Measurements from ENCODE around the gene PTX4.
A peak's percentile ranks its signal among the peaks of the same experiment; 100 is the strongest.
"Not testable (repeated sequence)": the region's sequence is repeated elsewhere in the genome, so short reads cannot be mapped to it uniquely, and the experiment has no call there.

The PTX4 gene

DNA sequence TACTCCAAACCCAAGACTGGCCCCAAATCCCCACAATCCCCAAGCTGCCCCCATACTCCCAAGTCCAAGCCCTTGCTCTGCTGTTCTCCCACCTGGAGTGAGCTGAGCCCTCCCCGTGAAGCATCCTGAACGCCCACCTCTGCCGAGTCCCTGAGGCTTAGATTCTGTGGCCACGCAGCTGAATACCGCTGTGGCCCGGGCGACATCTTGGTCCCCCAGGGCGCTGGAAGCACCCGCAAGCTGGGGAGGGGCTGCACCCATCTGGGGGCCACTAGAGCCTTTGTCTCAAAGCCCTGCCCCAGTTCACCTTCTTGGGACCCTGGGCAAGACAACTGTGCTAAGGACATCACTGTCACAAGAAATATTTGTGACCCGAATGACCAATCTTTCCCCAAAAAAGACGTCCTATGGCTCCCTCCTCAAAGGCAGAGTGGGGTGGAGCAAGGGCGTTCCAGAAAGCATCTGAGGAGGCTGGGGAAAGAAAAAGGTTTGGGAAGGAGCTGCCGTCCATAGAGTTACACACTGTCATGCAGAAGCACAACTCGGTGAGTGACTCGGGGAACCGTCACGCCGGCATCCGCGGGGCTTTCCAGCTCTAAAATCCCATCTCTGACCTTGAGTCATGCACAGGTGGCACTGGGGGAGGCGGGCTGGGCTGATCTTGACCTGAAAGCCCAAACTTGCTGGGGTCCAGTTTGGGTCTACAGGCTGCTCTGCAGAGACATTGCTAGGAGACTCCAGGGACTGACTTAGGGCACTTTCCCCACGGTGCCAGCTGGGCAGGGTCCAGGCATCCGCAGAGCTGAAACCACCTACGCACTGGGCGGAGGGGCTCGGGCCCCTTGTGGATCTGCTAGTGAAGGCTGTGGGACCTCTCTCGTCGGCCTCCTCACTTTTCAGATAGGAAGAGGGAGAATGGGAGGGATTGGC lies 6.6 kb downstream of the PTX4 start:
- no peak for DNase-seq (ENCODE audit: low spot score)

DNA sequence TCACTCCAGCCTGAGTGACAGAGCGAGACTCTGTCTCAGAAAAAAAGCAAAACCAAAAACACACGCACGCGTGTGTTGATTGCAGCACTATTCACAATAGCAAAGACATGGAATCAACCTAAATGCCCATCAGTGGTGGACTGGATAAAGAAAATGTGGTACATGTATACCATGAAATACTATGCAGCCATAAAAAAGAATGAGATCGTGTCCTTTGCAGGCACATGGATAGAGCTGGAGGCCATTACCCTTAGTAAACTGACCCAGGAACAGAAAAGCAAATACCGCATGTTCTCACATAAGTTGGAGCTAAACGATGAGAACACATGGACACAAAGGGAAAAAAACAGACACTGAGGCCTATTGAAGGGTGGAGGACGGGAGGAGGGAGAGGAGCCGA lies 9.8 kb downstream of the PTX4 start:
- not testable (repeated sequence) for DNase-seq (ENCODE audit: low spot score)

DNA sequence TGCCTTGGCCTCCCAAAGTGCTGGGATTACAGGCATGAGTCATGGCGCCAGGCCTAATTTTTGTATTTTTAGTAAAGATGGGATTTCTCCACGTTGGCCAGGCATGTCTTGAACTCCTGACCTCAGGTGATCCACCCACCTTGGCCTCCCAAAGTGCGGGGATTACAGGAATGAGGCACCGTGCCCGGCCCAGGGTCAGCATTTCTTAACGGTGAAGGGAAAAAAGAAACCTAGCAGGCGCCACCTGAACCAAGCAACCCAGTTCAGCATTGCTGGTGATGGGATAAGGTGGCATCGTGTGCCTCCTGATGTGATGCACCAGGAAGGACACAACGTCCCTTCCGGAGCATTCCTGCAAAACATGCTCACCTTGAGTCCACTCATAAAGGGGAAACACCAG lies 11.7 kb downstream of the PTX4 start:
- no peak for DNase-seq (ENCODE audit: low spot score)

DNA sequence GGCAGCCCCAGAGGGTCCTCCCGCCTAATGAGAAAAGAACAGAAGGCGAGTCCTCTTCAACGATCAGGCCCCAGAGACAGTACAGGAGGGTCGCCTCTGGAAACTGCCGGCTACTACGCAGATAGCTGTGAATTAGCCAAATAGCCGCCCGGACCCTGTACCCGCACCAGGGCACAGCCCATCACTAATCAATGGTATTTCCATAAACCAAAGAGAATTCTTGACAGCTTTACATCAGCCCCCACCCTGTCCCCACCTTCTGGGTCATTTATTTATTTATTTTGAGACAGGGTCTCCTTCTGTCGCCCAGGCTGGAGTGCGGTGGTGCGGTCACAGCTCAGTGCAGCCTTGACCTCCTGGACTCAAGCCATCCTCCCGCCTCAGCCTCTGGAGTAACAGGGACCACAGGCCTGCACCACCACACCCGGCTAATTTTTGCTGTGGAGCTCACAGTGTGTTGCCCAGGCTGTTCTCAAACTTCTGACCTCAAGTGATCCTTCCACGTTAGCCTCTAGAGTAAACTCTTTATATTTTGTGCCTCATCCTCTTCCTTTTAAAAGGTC lies 13.1 kb downstream of the PTX4 start:
- DNase-seq (ENCODE audit: low spot score), result no peak

DNA sequence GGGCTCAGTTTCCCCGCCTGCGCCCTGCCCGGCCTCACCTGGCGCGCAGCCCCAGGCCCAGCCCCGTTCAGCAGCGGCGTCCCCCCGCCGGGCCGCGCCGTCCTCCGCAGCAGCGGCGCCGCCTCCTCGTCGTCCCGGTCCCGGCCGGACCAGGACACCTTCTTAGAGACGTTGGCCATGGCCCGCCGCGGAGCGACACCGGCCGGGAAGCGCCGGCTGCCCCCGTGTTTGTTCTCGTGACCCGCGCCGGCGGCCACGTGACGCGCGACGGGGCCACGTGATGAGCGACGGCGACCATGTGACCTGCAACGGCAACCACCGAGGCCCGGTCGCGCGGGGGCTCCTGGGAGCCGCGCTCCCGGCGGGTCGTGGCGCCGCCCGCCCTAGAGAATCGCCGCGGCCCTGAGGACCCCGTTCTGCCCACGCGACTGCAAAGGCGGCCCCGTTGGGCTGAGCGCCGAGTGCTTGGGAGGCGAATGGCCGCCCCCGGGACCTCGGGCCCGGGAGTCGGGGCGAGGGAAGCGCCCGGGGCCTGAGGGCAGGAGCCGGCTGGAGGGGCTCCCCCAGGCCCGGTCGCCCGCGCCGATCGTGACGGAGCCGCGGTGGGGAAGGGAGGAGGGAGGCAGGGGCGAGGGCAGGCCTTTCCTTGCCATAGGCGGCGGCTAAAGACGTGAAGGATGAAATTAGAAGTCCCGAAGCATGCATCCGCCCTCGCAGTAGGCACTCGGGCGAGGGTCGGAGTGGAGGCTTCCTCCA lies 13.8 kb downstream of the PTX4 start, which contains the start of gene CLCN7:
Gene CLCN7 (minus strand): TSS at position 233 of the 756 bp plus-strand sequence. CDS start 54 bp downstream, at position 179.
- DNase-seq (ENCODE audit: low spot score), result peak; percentile 90

DNA sequence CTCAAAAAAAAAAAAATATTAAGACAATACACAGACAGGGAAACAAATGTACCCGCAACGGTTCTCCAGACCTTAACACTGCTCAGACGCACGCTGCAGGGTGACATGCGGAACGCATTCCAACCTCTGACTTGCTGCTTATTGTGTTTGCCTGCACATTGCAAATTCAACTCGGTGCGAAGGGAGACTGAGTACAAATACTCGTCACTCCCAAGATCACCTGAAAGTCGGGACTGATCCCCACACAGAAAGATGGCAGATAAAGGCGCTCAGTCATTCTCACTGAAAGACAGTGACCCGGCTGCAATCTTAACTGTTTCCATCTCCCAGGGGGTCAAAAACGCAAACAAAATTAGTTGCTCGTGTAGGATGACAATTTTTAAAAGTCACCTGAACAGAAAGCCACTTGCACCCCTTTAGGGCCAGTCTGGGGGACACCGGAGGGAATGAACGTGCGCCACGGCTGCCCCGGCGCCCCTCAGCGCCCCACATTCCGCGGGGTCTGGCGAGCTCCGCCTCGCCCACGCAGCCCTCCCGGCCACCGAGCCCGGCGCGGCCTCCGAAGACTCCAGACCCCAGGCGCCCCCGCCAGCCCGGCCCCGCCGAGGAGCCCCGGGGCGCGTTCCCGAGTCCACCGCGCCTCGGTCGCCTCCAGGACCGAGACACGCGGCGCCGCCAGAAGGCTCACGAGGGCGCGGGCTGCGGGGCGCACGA lies 14.5 kb downstream of the PTX4 start:
- no peak for DNase-seq (ENCODE audit: low spot score)

DNA sequence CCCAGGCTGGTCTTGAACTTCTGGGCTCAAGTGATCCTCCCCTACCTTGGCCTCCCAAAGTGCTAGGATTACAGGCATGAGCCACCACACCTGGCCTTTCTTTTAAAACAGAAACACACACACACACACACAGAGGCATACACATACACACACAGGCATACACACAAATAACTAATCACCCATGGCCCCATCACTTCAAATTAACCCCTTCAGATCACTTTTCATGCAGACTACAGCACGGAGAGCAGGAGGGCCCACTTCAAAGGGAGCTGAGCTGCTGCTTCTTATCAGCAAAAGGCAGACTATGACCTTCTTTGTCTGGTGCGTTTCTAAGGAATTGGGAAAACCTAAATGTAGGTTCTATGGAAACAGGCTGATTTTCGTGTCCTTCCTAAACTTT lies 15.8 kb downstream of the PTX4 start:
- DNase-seq (ENCODE audit: low spot score), result no peak

DNA sequence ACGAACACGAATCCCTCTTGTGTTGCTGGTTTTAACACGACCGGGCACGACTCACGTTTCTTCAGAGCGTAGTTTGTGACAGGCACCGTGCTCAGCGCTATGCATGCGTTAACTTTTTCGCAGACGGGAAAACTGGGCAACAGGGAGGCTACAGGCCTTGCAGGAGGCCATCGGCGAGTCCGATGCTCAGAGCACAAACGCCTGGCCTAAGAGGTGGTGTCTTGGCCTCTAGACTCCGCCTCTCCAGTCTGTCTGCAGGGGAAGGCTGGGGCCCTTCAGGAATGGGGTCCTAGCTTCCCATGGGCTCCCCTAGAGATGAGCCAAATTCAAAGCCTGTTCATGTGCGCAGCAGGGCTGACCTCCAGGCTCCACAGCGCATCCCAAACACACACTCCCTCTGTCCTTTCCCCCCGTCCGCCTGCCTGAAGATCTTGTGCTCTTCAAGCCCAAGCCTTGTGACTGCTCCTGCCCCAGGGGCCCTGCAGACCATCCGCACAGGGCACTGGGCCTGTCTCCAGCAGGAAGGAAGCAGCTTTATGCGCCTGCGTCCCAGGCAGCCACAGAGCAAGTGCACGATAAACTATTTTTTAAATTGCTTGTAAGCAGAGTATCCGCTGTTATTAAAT lies 17.1 kb downstream of the PTX4 start:
- DNase-seq (ENCODE audit: low spot score), result no peak

DNA sequence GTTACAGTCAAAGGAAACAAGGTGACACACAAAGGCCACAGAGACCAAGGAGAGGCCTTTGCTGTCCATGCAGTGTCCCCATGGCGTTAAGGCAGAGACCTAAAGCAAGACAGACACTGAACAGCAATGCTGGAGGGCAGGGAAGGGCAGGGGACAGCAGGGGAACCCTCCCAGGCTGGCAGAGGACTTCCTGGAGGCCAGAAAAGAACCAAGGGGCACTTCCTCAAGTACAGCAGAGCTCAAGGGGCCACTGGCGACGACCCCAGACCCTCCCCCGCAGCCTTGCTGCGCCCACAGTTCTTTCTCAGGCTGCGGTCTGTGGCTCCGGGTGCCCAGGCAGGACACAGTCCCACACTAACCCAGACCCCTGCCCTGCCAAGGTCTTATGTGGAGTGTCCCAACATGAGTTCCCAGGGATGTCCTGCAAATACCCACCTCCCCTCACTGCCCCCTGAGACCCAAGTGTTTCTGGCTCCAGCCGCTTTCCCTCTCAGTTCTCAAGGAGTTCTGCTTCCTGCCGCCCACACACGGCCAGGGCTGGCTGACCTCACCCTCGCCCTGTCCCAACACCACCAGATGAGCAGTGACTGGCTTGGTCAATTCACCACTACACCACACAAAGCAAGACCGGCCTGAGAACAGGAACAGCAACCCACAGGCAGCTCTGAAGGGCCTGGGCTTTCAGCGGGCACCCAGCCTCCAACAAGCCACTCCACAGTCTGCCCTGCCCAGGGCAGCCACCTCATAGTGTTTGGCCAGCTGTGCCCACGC lies 18.1 kb downstream of the PTX4 start:
- DNase-seq (ENCODE audit: low spot score), result no peak

DNA sequence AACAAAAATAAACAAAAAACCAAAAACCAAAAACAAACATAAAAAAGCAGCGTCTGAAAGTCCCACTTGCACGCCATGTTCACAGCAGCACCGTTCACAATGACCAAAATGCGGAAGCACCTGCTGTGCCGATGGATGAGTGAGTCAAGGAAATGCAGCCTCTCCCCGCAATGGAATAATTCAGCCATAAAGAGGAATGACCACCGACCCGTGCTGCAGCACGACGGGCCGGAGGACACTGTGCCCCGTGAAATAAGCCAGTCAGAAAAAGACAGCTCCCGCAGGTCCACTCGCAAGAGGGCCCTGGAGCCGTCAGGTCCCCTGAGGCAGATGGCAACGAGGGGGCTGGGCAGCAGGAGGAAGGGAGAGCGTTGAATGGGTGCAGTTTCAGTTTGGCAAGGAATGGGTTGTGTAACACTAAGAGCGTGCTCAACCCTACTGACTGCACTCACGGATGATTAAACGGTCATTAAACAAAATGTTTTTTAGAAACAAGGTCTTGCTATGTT lies 19.0 kb downstream of the PTX4 start:
- no peak for DNase-seq (ENCODE audit: low spot score)

DNA sequence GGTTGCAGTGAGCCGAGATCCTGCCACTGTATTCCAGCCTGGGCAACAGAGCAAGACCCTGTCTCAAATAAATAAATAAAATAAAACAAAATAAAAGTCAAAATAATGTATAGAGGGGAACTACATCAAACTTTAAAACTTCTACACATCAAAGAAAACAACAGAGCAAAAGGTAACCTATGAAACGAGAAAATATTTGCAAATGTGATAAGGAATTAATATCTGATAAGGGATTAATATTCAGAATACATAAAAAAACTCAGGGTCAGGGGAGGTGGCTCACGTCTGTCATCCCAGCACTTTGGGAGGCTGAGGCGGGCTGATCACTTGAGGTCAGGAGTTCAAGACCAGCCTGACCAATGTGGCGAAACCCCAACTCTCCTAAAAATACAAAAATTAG lies 19.6 kb downstream of the PTX4 start:
- not testable (repeated sequence) for DNase-seq (ENCODE audit: low spot score)

DNA sequence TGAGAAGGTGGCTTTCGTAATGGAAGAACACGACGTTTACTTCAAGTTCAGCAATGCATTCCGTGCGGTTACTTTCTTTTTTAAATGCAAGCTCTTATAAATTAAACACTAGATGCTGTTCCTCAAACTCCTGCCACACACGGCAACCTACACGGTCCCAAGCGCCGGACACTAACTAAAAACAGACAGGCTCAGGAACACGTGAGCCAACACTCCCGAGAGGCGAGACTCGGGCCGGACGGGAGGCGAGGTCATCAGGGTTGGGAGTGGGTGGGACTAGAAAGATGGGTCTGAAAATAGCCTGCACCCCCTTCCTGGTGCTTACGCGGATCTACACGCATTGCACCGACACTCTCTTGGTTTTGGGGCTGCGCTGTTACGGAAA lies 20.3 kb downstream of the PTX4 start:
- DNase-seq (ENCODE audit: low spot score), result no peak

DNA sequence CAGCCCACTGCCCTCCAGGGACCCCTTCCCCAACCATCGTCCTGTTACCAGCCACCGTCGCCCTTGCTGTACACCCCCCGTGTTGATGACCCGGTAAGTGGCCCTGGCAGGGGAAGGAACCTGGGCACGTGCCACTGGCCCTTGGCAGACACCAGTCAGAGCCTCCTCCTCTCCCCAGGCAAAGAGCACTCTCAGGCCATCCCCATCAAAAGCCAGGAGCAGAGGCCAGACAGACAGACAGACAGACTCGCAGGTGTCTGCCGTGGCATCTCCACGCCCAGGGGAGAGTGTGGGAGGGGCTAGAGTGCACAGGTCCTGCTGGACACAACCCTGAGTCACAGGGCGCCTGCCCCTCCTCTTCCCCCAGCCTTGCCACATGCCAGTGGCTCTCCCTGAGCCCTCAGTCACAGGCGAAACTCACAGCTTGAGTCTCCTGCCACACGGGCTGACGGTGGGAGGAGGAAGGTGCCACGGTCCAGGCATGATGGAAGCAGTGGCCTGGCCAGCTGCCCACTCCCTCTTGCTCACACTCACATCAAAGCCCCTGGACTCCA lies 21.7 kb downstream of the PTX4 start:
- no peak for DNase-seq (ENCODE audit: low spot score)

DNA sequence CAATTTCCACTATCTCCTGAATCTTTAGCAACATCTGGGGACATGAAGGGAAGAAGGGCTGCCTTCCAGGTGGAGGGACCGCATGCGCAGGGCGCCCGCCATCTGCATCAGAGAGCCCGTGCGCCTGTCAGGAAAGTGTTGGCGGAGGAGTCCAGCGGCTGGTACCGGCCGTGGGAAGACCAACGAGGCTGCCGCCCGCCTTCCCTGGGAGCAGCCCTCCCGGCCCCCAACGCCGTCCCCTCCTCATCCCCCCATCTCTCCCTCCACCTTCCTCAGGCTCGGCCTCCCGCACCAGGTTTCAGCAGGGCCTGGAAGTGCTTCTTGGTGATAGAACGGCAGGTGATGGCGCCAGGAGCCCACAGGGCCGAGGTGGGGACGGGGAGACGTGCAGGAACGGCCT lies 22.7 kb downstream of the PTX4 start:
- no peak for DNase-seq (ENCODE audit: low spot score)

DNA sequence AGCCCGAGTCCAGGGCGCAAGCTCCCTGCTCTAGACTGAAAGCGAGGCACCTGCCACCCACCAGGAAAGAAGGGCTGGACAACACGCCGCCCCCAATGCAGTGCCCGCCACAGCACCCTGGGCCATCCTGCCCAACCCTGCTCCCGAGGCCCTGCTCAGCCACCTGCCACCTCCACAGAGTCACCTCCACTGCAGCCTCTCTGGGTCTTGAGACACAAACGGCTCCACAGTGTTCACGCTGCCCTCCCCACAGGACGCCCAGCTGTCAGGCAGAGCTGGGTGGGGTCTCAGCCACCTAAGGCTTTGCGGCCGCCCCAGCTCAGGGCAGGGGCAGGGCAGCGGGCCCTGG lies 23.2 kb downstream of the PTX4 start:
- DNase-seq (ENCODE audit: low spot score), result no peak

DNA sequence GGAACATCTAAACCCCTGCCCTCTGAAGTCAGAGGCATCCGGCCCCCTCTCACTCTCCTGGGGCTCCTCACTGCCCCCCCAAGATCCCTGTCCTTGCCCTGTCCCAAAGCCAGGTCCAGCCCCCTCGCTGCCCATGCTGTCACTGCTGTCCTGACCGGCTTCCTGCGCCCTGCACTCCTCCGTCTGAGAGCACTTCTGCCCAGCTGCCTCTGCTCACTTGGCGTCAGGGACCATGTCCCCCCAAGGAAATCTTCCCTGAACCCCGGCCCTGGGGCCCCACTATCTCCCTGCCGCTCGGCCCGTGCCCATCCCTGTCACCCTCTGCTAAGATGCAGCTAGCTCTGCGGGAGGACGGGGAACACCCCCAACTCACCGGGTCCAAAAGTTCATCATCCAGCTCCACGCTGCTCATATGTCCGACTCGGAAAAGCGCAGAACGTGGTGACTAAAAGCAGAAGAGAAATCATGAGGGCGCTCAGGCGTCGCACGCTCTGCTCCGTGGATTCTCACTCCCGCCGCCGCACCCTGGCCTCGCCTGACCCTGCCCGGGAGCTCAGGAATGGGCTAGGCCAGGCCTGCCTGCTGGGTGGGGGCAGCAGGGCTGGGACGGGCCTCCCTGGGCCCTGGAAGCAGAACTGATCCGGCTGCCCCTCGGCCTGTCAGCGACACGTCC lies 23.7 kb downstream of the PTX4 start:
- DNase-seq (ENCODE audit: low spot score), result no peak

DNA sequence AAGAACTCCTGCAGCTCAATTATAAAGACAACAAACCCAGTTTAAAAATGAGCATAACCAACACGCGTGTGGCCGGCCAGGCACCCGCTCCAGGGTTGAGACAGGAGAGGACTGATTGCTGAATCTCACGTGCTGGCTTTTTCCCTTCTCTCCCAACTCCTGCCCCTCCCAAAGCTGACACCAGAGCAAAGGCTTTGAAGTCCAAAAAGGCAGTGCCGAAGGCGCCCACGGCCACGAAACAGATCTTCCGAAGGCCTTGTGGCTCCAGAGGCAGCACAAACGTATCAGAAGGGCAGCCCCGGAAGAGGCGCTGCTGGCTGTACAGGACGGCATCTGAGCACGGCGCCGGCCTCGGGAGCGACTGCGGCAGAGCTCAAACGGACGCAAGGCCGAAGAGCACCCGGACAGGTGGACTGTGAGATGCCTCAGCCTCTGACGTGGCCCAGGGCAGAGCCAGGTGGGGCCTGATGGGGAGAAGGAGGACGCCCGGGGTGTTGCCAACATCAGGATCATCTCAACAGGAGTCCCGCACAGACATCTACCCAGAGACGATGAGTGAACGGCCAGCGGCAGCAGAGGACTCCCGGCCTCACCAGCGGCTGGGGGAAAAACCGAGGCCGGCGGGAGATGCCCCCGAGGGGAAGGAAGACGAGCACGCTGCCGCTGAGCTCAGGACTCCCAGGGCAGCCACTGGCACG lies 24.4 kb downstream of the PTX4 start:
- DNase-seq (ENCODE audit: low spot score), result no peak

DNA sequence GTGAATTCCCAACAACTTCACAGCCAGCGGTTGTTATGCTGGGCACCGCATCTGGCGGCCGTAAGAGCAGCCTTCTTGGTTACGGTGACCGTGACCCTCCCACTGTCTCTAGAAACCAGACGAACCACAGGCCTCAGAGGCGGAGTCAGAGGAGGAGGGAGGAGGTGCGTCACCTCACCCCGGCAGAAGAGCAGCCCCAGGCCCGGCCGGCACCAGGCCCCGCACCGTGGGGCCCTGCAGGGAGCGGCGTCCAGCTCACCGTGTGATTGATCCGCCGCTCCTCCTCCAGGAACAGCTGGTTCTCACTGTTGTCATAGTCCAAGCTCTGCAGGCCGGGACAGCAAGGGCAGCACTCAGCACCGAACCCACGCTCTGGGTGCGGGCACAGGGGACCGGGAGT lies 27.6 kb downstream of the PTX4 start:
- DNase-seq (ENCODE audit: low spot score), result no peak

DNA sequence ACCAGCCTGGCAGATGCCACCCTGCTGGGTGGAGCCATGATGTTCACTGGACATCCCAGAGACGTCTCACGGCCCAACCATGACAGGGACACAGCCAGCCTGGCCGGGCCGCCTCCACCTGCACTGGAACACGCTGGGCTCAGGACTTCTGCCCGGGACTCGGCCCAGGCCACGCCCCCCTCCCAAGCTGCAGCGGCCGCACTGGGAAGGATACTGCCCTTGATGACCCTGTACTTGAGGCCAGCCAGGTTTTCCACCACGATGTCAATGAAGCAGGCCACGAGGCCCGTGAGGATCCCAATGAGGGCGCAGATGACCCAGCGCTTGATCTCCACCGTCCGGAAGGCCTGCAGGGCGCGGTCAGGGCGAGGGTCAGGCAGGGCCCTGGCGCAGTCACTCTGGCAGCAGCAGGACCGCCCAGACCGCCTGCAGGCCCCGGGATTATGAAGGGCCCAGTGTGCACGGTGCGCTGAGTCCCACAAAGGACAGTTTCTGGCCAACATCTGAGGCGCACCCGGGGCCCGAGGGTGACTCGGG lies 28.1 kb downstream of the PTX4 start:
- DNase-seq (ENCODE audit: low spot score), result no peak

Measured in activated CD4-positive, alpha-beta T cell treated with anti-CD3 and anti-CD28 coated beads, Interleukin-2, Interleukin-4, amounts not matched to agents 100 ng/mL and 50 ng/mL, durations not matched to agents 16 hours and 8 hours (primary cell).